BLaER1 (cell line): ENCODE measurements around the gene TSKU.

Experiments used
- H3K27ac ChIP-seq: shearing (Covaris generic); formaldehyde crosslinking; 2 replicates; pipeline ENCODE4 v1.8.1; 2022
- H3K27me3 ChIP-seq: shearing (Covaris generic); formaldehyde crosslinking; 2 replicates; pipeline ENCODE4 v1.8.1; 2022
- H3K36me3 ChIP-seq: shearing (Covaris generic); formaldehyde crosslinking; 2 replicates; pipeline ENCODE4 v1.8.1; 2022
- H3K4me1 ChIP-seq: shearing (Covaris generic); formaldehyde crosslinking; 2 replicates; pipeline ENCODE4 v1.8.1; 2022
- H3K4me2 ChIP-seq: shearing (Covaris generic); formaldehyde crosslinking; 2 replicates; pipeline ENCODE4 v1.8.1; 2022
- H3K4me3 ChIP-seq: shearing (Covaris generic); formaldehyde crosslinking; 2 replicates; pipeline ENCODE4 v1.8.1; 2022
- H3K9ac ChIP-seq: shearing (Covaris generic); formaldehyde crosslinking; 2 replicates; pipeline ENCODE4 v1.8.1; 2022
- H3K9me3 ChIP-seq: shearing (Covaris generic); formaldehyde crosslinking; 2 replicates; pipeline ENCODE4 v1.8.1; 2022
- H4K20me1 ChIP-seq: shearing (Covaris generic); formaldehyde crosslinking; 2 replicates; pipeline ENCODE4 v1.8.1; 2022
- Cebpa-rat ChIP-seq: shearing (Covaris generic); IDR thresholded peaks from 2 replicates; pipeline ENCODE4 v1.8.1; 2022

TSKU gene

GRCh38 chr11:76778874-76779273 is 4.3 kb upstream of the TSKU start:
- Histone ChIP-seq H3K9me3 (peaks cover 26% of the 10 kb centered on the region), H3K4me1 (peaks cover 26% of the 10 kb centered on the region), H3K9ac (no peak overlapping the region), H3K27me3 (no peaks in the 10 kb centered on the region), H3K4me2 (no peak overlapping the region), H3K4me3 (no peak overlapping the region), H3K27ac (no peak overlapping the region), H4K20me1 (no peaks in the 10 kb centered on the region; the same call in 1 of the 2 replicates), H3K36me3 (no peaks in the 10 kb centered on the region)
- no peak for TF ChIP-seq Cebpa-rat

GRCh38 chr11:76781046-76781801 is 1.9 kb upstream of the TSKU start:
- Histone ChIP-seq H3K9ac (no peak overlapping the region), H3K4me3 (no peak overlapping the region), H3K27ac (no peak overlapping the region)

GRCh38 chr11:76781807-76782530 is 1.2 kb upstream of the TSKU start:
- no peak for TF ChIP-seq Cebpa-rat
- Histone ChIP-seq H3K9ac (peak overlapping the region; percentile 87), H4K20me1 (peaks cover 31% of the 10 kb centered on the region), H3K4me2 (peak overlapping the region; percentile 99), H3K4me3 (peak overlapping the region; percentile 91), H3K4me1 (peaks cover 51% of the 10 kb centered on the region), H3K27me3 (no peaks in the 10 kb centered on the region), H3K27ac (peak overlapping the region; percentile 91), H3K9me3 (peaks cover 9% of the 10 kb centered on the region), H3K36me3 (no peaks in the 10 kb centered on the region)

More at GRCh38 chr11:76781046-76781801, 1.9 kb upstream of the TSKU start:
- H3K27me3 ChIP-seq = no peaks in the 10 kb centered on the region
- peaks cover 47% of the 10 kb centered on the region for H3K4me1 ChIP-seq
- no peaks in the 10 kb centered on the region for H3K36me3 ChIP-seq
- peaks cover 23% of the 10 kb centered on the region for H4K20me1 ChIP-seq
- no peak for TF ChIP-seq Cebpa-rat
- peaks cover 16% of the 10 kb centered on the region for H3K9me3 ChIP-seq
- peak overlapping the region; percentile 99 for H3K4me2 ChIP-seq

GRCh38 chr11:76782531-76783293 is 444 bp upstream of the TSKU start:
- H3K27me3 ChIP-seq = no peaks in the 10 kb centered on the region
- H4K20me1 ChIP-seq = peaks cover 38% of the 10 kb centered on the region
- H3K4me2 ChIP-seq = peak overlapping the region; percentile 99
- H3K4me1 ChIP-seq = peaks cover 57% of the 10 kb centered on the region
- no peaks in the 10 kb centered on the region; the same call in 1 of the 2 replicates for H3K36me3 ChIP-seq
- TF ChIP-seq Cebpa-rat = no peak
- peak overlapping the region; percentile 87 for H3K9ac ChIP-seq
- H3K9me3 ChIP-seq = peaks cover 2% of the 10 kb centered on the region
- H3K27ac ChIP-seq = peak overlapping the region; percentile 91
- H3K4me3 ChIP-seq = peak overlapping the region; percentile 91

GRCh38 chr11:76783896-76784813 is 999 bp downstream of the TSKU start:
- peak overlapping the region; percentile 91 for H3K4me3 ChIP-seq
- H3K27me3 ChIP-seq = no peaks in the 10 kb centered on the region
- TF ChIP-seq Cebpa-rat = no peak
- no peaks in the 10 kb centered on the region for H3K9me3 ChIP-seq
- peaks cover 52% of the 10 kb centered on the region for H4K20me1 ChIP-seq
- H3K27ac ChIP-seq = peak overlapping the region; percentile 91
- peaks cover 8% of the 10 kb centered on the region; the same call in 1 of the 2 replicates for H3K36me3 ChIP-seq
- H3K4me1 ChIP-seq = peaks cover 66% of the 10 kb centered on the region
- peak overlapping the region; percentile 87 for H3K9ac ChIP-seq
- H3K4me2 ChIP-seq = peak overlapping the region; percentile 99

- no peak for TF ChIP-seq Cebpa-rat
- Histone ChIP-seq H3K4me3 (no peak overlapping the region), H3K4me1 (peaks cover 79% of the 10 kb centered on the region), H3K9me3 (no peaks in the 10 kb centered on the region), H4K20me1 (peaks cover 66% of the 10 kb centered on the region), H3K27ac (no peak overlapping the region), H3K4me2 (peak overlapping the region; percentile 99), H3K36me3 (peaks cover 8% of the 10 kb centered on the region; the same call in 1 of the 2 replicates), H3K9ac (no peak overlapping the region), H3K27me3 (no peaks in the 10 kb centered on the region)
These were observed 2.4 kb downstream of the TSKU start for GRCh38 chr11:76785513-76785912.

- no peak overlapping the region for H3K27ac ChIP-seq
- H3K9ac ChIP-seq = no peak overlapping the region
- H3K4me3 ChIP-seq = no peak overlapping the region
- H3K27me3 ChIP-seq = no peaks in the 10 kb centered on the region
- no peak for TF ChIP-seq Cebpa-rat
- peaks cover 79% of the 10 kb centered on the region for H3K4me1 ChIP-seq
- no peak overlapping the region for H3K4me2 ChIP-seq
- H4K20me1 ChIP-seq = peaks cover 70% of the 10 kb centered on the region
- H3K36me3 ChIP-seq = peaks cover 8% of the 10 kb centered on the region; the same call in 1 of the 2 replicates
- H3K9me3 ChIP-seq = no peaks in the 10 kb centered on the region
These were observed 2.9 kb downstream of the TSKU start for GRCh38 chr11:76786016-76786415.

- H3K9ac ChIP-seq = no peak overlapping the region
- no peak overlapping the region for H3K4me3 ChIP-seq
- TF ChIP-seq Cebpa-rat = no peak
- H3K27ac ChIP-seq = no peak overlapping the region
- H4K20me1 ChIP-seq = peaks cover 70% of the 10 kb centered on the region
- H3K4me1 ChIP-seq = peaks cover 79% of the 10 kb centered on the region
- H3K27me3 ChIP-seq = no peaks in the 10 kb centered on the region
- H3K36me3 ChIP-seq = peaks cover 12% of the 10 kb centered on the region
- peaks cover 4% of the 10 kb centered on the region; the same call in 1 of the 2 replicates for H3K9me3 ChIP-seq
- no peak overlapping the region for H3K4me2 ChIP-seq
These were observed 3.4 kb downstream of the TSKU start for GRCh38 chr11:76786441-76787014.

GRCh38 chr11:76787271-76787670 is 4.1 kb downstream of the TSKU start:
- H3K27me3 ChIP-seq = no peaks in the 10 kb centered on the region
- peaks cover 12% of the 10 kb centered on the region for H3K9me3 ChIP-seq
- no peak overlapping the region for H3K9ac ChIP-seq
- no peak overlapping the region for H3K27ac ChIP-seq
- H3K4me3 ChIP-seq = no peak overlapping the region
- peaks cover 74% of the 10 kb centered on the region for H3K4me1 ChIP-seq
- peaks cover 75% of the 10 kb centered on the region for H4K20me1 ChIP-seq
- H3K4me2 ChIP-seq = peak overlapping the region; percentile 32
- no peak for TF ChIP-seq Cebpa-rat
- peaks cover 17% of the 10 kb centered on the region for H3K36me3 ChIP-seq
